ENCODE data around the gene SLC11A1. TPM values are rescaled to one million over a fixed set of nuclear protein-coding genes. Genes with fewer than 3 reads are reported as not detected.

The SLC11A1 gene
- 0.15 to 0.41 TPM (median 0.28 TPM) in 5 replicates for total RNA-seq (2022; extraction: Qiagen RNA extraction)

GRCh38 chr2:218381916-218382366, at the start of gene SLC11A1:
TSS of gene SLC11A1 (plus strand) at chr2:218382273. CDS start at chr2:218382369, 96 bp downstream.

GRCh38 chr2:218399391-218400166, 17.5 kb downstream of the SLC11A1 start, which contains the start of gene CTDSP1:
TSS of gene CTDSP1 (plus strand) at chr2:218399868. CDS start at chr2:218400091, 223 bp downstream.

GRCh38 chr2:218418717-218419458, 36.8 kb downstream of the SLC11A1 start, which contains the start of gene VIL1:
TSS of gene VIL1 (plus strand) at chr2:218419123. CDS start at chr2:218423779, 4,656 bp downstream.

Other genes starting within 250 kb of the SLC11A1 start
- gene CXCR1, start 215.3 kb upstream of the SLC11A1 start, total RNA-seq (2022; extraction: Qiagen RNA extraction): not detected in 5 replicates
- gene ARPC2, start 165.1 kb upstream of the SLC11A1 start, total RNA-seq (2022; extraction: Qiagen RNA extraction): 286 to 304 TPM (median 295 TPM) in 5 replicates
- 0.08 to 0.17 TPM (median 0.11 TPM) in 5 replicates for gene GPBAR1, start 121.3 kb upstream of the SLC11A1 start, total RNA-seq (2022; extraction: Qiagen RNA extraction)
- gene AAMP, start 112.1 kb upstream of the SLC11A1 start, total RNA-seq (2022; extraction: Qiagen RNA extraction): 123 to 183 TPM (median 129 TPM) in 5 replicates
- gene PNKD, start 111.8 kb upstream of the SLC11A1 start, total RNA-seq (2022; extraction: Qiagen RNA extraction): 51.5 to 73.2 TPM (median 69.8 TPM) in 5 replicates
- 116 to 133 TPM (median 127 TPM) in 5 replicates for gene TMBIM1, start 89.8 kb upstream of the SLC11A1 start, total RNA-seq (2022; extraction: Qiagen RNA extraction)
- gene CATIP, start 25.4 kb upstream of the SLC11A1 start, total RNA-seq (2022; extraction: Qiagen RNA extraction): 0.15 to 0.21 TPM in 2 of 5 replicates, not detected in the others
- gene CTDSP1, start 17.6 kb downstream of the SLC11A1 start, total RNA-seq (2022; extraction: Qiagen RNA extraction): 58.4 to 80.3 TPM (median 74.6 TPM) in 5 replicates
- 0.17 to 0.37 TPM (median 0.25 TPM) in 5 replicates for gene VIL1, start 36.9 kb downstream of the SLC11A1 start, total RNA-seq (2022; extraction: Qiagen RNA extraction)
- gene USP37, start 186.1 kb downstream of the SLC11A1 start, total RNA-seq (2022; extraction: Qiagen RNA extraction): 4.3 to 5.9 TPM (median 4.8 TPM) in 5 replicates
- 44.4 to 50.5 TPM (median 45.4 TPM) in 5 replicates for gene CNOT9, start 186.6 kb downstream of the SLC11A1 start, total RNA-seq (2022; extraction: Qiagen RNA extraction)
- 0.33 to 0.59 TPM (median 0.40 TPM) in 5 replicates for gene PLCD4, start 225.6 kb downstream of the SLC11A1 start, total RNA-seq (2022; extraction: Qiagen RNA extraction)